GM10248 (cell line): ENCODE results near the gene HCRT.

Source experiments
- CTCF ChIA-PET: fragments of 300-600 bp; sonication (Branson Sonifier 250); formaldehyde crosslinking; extraction: SDS; loops from one replicate; lab custom pipeline; 2021; ENCODE audit warnings: antibody characterized with exemption; lab: Yijun Ruan, JAX
- POLR2A ChIA-PET: fragments of 350-650 bp; sonication (Branson Sonifier 250); formaldehyde crosslinking; extraction: SDS; loops from one replicate; lab custom pipeline; 2020; ENCODE audit warnings: antibody characterized with exemption; lab: Yijun Ruan, JAX
- DNase-seq: peaks from one replicate; pipeline ENCODE4 v3.0.0; 2012; ENCODE audit errors: extremely low spot score
- CTCF ChIP-seq: IDR thresholded peaks from 2 replicates; pipeline ENCODE4 v1.5.1; 2012; ENCODE audit warnings: mild to moderate bottlenecking, low read depth; ENCODE audit errors: extremely low read depth, missing control alignments, control extremely low read depth

Gene HCRT

GRCh38 chr17:42163113-42163512 lies 22.1 kb downstream of the HCRT start:
- TF ChIP-seq CTCF: peak; percentile 35
- ChIA-PET CTCF (interaction anchor here (1.3 to 3.7 kb wide), 4 partner anchors 10 to 31 kb away, joined by 3 to 30 read pairs (median 5); partner anchors contain the start of genes GHDC and KCNH4), POLR2A (interaction anchor here (0.5 kb wide), 1 partner anchor 193 kb away, joined by 3 read pairs; no protein-coding TSS in a partner anchor)
- peak; percentile 61 for DNase-seq

GRCh38 chr17:42160531-42160910 lies 24.7 kb downstream of the HCRT start:
- TF ChIP-seq CTCF: no peak
- no peak for DNase-seq
- ChIA-PET POLR2A (interaction anchor here (0.7 kb wide), 1 partner anchor 180 kb away, joined by 3 read pairs; no protein-coding TSS in a partner anchor), CTCF (interaction anchor here (1.3 to 1.5 kb wide), 3 partner anchors 19 to 23 kb away, joined by 3 to 6 read pairs (median 4); partner anchors contain the start of gene KCNH4)

DNA sequence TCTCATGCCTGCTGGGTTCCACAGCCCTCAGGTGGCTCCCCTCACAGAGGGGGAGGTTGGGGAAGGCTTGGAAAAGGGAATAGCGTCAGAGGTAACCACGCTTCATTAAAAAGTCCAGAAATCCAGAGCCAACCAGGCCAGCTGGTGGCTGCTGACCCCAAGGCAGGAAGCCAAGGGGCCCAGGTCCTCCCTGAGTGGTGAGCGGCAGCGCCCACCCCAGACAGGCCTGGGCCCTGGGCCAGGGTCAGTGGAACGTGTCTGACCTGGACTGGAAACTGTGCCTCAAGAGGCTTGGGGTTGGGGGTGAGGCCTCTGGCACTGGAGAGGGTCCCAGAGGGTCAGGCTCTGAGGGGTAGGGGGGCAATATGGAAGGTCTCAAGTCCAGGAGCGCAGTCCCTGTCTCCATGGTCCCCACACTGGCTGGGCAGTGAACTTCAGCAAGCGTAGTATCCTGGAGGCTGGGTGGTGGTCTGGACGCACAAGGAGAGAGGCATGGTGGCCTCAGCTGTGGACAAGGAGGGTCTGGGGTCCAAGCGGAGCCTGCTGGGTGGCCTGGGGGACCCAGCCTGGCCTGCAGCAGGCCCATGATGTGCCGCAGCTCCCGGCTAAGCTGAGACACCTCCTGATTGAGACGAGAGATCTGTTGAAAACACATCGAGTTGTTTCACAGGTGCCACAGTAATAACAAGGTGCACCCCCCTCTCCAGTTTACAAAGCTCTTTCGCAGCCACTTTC lies 25.3 kb downstream of the HCRT start:
- DNase-seq: no peak
- POLR2A ChIA-PET: interaction anchor here (0.7 kb wide), 1 partner anchor 180 kb away, joined by 3 read pairs; no protein-coding TSS in a partner anchor
- no peak for TF ChIP-seq CTCF
- CTCF ChIA-PET: interaction anchor here (1.3 to 1.5 kb wide), 3 partner anchors 20 to 22 kb away, joined by 3 to 6 read pairs (median 4); partner anchors contain the start of gene KCNH4

- POLR2A ChIA-PET: interaction anchor here (0.5 kb wide), 1 partner anchor 189 kb away, joined by 3 read pairs; the partner anchor contains the start of gene CNP
- TF ChIP-seq CTCF: no peak
- CTCF ChIA-PET: interaction anchor here (1.1 to 1.6 kb wide), 2 partner anchors 12 to 23 kb away, joined by 3 read pairs; no protein-coding TSS in a partner anchor
- DNase-seq: no peak
Measured at GRCh38 chr17:42155614-42156045, 29.6 kb downstream of the HCRT start.

GRCh38 chr17:42153919-42154742 lies 31.1 kb downstream of the HCRT start:
- TF ChIP-seq CTCF: no peak
- ChIA-PET POLR2A (interaction anchor here (0.6 kb wide), 1 partner anchor 165 kb away, joined by 4 read pairs; no protein-coding TSS in a partner anchor), CTCF (interaction anchor here (0.7 to 1.9 kb wide), 9 partner anchors 10 to 129 kb away, joined by 3 to 10 read pairs (median 3); partner anchors contain the start of gene HCRT)
- DNase-seq: no peak
